Activated effector memory CD4-positive, alpha-beta T cell treated with anti-CD3 and anti-CD28 coated beads, Interleukin-2, amount 50 U/mL, for 16 hours (primary cell): ENCODE data around the gene CLEC18A.
A peak's percentile ranks its signal among the peaks of the same experiment; 100 is the strongest.
"Not testable (repeated sequence)": the region's sequence is repeated elsewhere in the genome, so short reads cannot be mapped to it uniquely, and the experiment has no call there.

Experiments used
- DNase-seq: peaks from one replicate; pipeline ENCODE4 v3.0.0-alpha.2; 2020

Gene CLEC18A

DNA sequence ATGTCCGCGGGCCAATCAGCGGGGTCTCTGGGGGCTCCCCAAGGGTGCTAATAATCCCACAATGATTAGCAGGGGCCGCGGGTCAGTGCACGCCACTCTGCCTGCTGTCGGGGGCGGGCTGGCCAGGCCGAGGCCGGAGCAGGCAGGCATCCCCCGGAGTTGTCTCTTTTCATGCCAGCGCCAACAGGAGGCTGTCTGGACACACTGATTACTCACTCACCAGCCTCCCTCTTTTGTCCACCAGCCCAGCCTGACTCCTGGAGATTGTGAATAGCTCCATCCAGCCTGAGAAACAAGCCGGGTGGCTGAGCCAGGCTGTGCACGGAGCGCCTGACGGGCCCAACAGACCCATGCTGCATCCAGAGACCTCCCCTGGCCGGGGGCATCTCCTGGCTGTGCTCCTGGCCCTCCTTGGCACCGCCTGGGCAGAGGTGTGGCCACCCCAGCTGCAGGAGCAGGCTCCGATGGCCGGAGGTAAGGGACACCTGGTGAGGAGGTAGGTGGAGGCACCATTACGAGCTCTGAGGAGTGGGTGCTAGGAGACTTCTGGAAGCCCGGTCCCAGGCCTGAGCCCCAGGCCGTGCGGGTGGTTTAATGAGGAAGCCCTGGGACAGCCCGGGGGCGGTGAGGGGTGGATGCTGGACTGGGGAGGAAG lies at the start of gene CLEC18A:
Gene CLEC18A (plus strand): TSS at position 318 of the 655 bp plus-strand sequence. CDS start 33 bp downstream, at position 351.
- DNase-seq = not testable (repeated sequence)

GRCh38 chr16:69903865-69904415 lies 47.2 kb upstream of the CLEC18A start:
- DNase-seq = no peak

DNA sequence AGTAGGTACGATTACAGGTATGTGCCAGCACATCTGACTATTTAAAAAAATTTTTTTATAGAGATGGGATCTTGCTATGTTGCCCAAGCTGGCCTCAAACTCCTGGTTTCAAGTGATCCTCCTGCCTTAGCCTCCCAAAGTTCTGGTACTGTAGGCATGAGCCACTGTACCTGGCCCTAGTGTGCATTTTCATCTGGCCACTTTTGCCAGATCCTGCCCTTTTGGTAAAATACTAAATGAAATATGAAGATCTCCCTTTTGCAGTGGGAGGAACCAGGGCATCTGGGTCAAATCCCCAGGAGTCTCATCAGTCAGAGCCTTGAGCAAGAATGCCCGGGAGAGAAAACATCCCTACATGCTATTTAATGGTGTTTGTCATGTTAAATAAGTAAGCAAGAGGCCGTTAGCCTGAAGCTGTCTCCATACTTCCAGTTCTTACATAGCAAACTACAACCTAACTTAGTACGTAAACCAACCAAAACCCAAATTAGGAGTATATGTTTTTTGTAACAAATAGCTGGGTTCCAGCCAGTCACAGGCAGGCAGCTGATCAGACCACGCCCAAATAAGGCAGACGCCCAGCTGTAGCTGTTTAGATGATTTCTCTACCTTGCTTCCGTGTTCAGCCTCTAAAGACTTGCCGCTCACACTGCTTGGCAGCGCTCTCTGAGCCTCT lies 46.5 kb upstream of the CLEC18A start:
- DNase-seq = no peak

GRCh38 chr16:69905171-69905555 lies 46.0 kb upstream of the CLEC18A start:
- no peak for DNase-seq

DNA sequence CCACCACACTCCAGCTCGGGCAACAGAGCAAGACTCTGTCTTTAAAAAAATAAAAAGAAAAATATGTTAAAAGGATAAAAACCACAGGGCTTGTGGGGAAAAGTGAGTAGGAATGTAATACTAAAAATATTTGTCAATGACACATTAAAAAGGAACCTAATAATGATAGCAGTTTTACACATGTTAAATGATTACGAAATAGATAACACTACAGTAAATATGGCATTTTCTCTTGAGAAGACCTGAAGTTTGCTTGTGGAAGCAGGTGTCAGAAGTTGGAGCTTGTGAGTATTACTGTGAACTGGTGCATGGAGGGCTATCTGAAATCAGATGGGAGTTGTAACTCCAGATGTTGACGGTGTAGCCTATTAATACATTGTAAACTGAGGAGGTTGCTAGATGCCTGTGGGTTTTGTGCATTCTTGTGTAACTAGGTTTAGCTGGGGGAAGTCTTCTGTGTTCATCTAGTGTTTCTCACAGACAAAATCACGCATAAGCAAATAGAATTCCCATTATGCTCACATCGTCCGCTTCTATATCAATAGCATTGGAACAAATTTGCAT lies 44.2 kb upstream of the CLEC18A start:
- DNase-seq = no peak

GRCh38 chr16:69909043-69909442 lies 42.1 kb upstream of the CLEC18A start:
- no peak for DNase-seq

DNA sequence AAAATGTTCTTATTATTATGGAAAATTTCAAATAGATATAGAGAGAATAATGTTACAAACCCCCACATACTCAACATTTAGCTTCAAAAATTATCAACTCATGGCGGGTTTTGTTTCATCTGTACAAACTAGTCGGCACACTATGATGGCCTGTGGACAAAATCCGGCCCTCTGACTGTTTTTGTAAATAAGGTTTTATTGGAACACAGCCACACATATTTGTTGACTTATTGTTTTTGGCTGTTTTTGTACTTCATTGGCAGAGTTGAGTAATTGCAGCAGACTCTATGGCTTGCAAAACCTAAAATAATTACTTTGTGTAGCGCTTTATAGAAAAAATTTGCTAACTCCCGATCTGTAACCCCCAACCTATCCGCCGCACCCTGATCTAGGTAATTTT lies 41.4 kb upstream of the CLEC18A start:
- no peak for DNase-seq

DNA sequence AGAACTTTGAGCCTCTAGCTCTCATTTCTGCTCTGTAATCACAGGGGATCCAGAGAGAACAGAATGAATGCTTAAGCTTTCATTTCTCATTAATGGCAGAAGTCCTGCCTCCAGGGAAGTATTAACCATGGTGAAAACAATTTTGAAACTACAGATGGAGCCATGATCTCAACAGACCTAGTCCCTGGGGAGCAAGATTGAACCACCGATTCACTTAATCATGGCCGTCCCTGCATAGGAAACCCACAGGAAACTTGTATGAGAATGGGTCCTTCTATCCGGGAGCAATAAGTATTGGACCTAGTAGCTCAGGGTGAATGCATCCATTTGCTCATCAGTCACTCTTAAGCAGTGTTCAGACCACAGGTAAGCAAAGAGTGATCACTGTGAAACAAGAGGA lies 40.2 kb upstream of the CLEC18A start:
- no peak for DNase-seq

- no peak for DNase-seq
These were observed 34.7 kb upstream of the CLEC18A start for GRCh38 chr16:69916462-69916861.

- DNase-seq = no peak
These were observed 33.8 kb upstream of the CLEC18A start for GRCh38 chr16:69917311-69917710.

GRCh38 chr16:69917739-69918138 lies 33.4 kb upstream of the CLEC18A start:
- DNase-seq = no peak

DNA sequence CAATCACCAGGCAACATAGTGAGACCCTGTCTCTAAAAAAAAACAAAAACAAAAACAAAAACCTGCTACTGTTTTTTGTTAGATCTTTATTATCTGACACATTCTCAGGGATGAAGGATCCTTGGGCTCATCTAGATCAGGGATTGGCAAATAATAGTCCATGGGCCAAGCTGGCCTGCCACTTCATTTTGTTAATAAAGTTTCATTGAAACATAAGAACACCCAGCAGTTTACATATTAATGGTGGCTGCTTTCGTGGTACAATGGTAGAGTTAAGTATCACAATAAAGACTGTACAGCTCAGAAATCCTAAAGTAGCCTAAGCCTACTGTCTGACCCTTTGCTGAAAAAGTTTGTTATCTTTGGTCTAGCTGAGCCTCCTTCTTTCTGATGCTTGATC lies 32.9 kb upstream of the CLEC18A start:
- DNase-seq = no peak

- DNase-seq = no peak
These were observed 30.0 kb upstream of the CLEC18A start for GRCh38 chr16:69921127-69921526.

DNA sequence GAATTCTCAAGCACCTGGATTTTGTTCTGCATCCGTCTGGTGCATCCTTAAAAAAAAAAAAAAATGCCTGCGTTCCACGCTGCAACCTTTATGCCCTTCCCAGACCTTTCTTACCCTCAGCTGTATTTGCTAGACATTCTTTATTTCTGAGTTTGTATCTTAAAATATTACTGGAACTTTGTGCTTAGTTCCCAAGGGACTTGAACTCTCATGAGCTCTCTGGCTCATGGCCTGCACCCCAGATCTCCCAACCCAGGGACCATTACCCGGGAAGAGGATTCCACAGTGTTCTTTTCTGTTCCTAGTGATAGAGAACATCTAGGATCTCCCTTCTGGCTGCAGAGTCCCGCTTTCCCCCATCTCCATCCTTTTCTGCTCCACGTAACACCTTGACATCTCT lies 28.9 kb upstream of the CLEC18A start:
- DNase-seq = no peak

- DNase-seq = no peak
These were observed 26.9 kb upstream of the CLEC18A start for GRCh38 chr16:69924041-69924775.

- DNase-seq = no peak
These were observed 26.4 kb upstream of the CLEC18A start for GRCh38 chr16:69924777-69925191.

DNA sequence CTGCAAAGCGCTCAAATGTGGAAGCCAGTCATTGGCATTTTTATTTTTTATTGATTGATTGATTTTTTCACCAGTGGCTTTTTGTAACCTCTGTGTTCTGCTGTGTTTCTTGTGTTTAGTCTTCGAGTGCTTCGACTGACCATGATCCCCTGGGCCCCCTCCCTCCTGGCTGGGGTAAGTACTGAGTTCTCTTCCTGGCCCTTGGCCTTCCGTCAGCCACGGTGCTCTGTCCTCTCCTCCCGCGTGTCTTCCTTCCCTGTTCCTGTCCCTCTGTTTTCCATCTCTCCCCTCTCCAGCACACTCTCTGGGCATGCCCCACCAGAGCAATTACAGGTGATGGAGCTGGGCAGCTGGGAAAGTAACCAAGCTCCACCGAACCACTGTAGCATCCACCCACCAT lies 25.8 kb upstream of the CLEC18A start:
- no peak for DNase-seq

DNA sequence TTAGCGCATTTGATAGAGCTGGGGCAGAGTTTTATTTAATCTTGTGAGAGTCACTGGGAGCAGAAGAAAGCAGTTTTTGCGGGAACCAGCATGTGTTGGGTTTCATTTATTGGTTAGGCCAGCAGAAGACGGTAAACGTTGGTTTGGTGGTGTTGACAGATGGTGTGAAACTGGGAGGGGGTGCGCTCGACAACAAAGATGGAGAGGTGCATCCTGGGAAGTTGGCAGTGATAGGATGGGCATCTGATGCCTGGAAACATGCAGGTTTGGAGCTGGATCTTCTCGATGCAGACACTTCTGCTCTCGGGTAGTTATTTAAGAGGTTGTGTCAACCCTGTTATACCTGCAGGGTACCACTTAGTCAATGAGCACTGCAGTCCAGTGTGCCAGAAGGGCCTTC lies 24.9 kb upstream of the CLEC18A start:
- DNase-seq = no peak

DNA sequence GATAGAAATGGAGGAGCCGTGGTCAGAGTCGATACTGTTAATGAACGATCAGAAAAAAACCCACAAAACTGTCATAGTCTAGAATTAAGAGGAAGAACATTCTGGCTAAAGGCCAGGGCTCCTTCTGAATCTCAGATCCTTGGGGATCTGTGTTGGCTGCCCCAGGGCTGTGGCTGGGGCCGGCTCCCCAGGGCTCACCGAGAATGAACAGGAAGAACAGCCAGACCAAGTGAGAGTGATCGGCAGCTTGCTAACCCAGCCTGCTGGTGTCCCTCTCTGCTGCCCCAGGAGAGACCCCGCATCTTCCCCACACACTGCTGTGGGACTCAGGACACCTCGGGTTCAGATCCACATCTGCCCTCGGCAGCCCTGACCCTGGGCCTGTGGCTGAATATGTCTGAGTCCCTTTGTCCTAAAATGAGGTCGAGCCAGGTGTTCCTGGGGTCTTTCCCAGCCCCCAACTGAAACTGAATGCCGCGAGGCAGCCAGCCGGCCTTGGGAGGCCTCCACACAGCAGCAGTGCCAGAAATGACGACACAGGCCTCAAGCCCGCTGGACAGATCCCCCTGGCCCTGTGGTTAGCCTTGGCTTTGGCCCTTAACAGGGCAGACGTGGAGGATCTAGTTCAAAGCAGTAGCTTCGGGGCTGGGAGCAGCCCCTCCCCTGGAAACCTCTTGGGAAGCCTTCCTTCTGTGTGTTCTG lies 23.9 kb upstream of the CLEC18A start:
- no peak for DNase-seq

DNA sequence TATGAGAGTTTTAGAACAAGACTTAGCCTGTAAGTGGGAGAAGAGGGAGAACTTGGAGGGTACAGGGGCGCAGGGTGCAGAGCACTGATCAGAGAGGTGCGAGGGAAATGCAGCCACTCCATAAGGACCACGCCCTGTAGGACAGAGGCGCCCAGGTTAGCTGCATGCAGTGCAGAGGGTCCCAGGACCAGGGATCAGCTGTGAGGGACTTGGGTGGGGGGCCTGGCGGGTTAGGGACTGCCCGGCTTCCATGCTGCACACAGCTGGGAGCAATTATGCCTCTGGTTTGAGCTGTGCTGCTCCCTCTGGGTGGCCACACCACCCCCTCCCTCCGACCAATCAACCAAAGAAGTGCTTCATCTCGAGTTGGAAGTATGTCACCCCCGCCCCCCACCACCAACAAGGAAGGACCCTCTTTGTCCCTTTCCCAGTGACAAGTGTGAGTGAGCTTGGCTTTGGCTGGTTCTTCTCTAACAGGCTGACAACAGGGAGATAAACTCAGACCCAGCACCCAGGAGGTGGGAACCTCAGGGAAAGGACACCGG lies 22.2 kb upstream of the CLEC18A start:
- no peak for DNase-seq

DNA sequence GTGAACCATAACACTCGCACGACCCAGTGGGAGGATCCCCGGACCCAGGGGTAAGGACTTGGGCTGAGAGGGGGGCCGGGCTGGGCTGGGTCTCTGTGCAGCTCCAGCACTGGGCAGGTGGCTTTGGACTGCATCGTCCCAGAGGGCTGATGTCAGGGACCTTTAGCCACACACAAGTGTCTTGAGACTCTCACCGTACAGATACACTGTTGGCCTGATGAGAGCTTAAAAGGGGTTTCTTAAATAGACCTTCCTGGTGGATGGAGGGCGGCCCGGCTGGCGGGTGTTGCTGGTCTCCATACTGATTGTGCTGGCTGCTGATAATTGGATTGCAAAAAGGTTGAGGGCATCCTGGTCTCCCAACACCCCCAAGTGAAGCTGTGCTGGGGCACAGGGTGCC lies 21.7 kb upstream of the CLEC18A start:
- DNase-seq = no peak

- peak; percentile 73 for DNase-seq
These were observed 20.9 kb upstream of the CLEC18A start for GRCh38 chr16:69930117-69930776.
